Keratinocyte (primary cell): ENCODE data around the gene SUGCT. TPM values are rescaled to one million over a fixed set of nuclear protein-coding genes. Genes with fewer than 3 reads are reported as not detected.

ENCODE experiments used
- DNase-seq: peaks from one replicate; pipeline ENCODE4 v3.0.0-alpha.2; 2011; ENCODE audit warnings: low read depth, missing footprints, low spot score
- FAIRE-seq: peaks from 2 replicates; lab custom pipeline; 2011; peaks lifted over from hg19 to GRCh38; lab: Jason Lieb, UNC
- H2AFZ ChIP-seq: 2 replicates; pipeline ENCODE4 v1.6.0; 2012; ENCODE audit warnings: low read length, control low read depth, inconsistent platforms; ENCODE audit not compliant: control insufficient read depth
- H3K27ac ChIP-seq: 2 replicates; pipeline ENCODE4 v1.5.1; 2011; ENCODE audit warnings: low read length; ENCODE audit not compliant: control insufficient read depth, insufficient read depth
- H3K27me3 ChIP-seq: 3 replicates; pipeline ENCODE4 v1.6.0; 2011; ENCODE audit warnings: low read length; ENCODE audit not compliant: control insufficient read depth, insufficient read depth; ENCODE audit errors: extremely low read depth
- H3K36me3 ChIP-seq, 2 experiments: 2 replicates in 1 of 2; 3 replicates in 1 of 2; pipeline ENCODE4 v1.5.1; 2011; ENCODE audit warnings: low read length in 2 of 2, mild to moderate bottlenecking in 1 of 2; ENCODE audit not compliant: control insufficient read depth in 2 of 2, insufficient read depth in 2 of 2; ENCODE audit errors: extremely low read depth in 1 of 2
- H3K4me1 ChIP-seq: 3 replicates; pipeline ENCODE4 v1.5.1; 2011; ENCODE audit warnings: low read length; ENCODE audit not compliant: control insufficient read depth, insufficient read depth; ENCODE audit errors: extremely low read depth
- H3K4me2 ChIP-seq: 3 replicates; pipeline ENCODE4 v1.6.0; 2011; ENCODE audit warnings: low read depth, low read length; ENCODE audit not compliant: control insufficient read depth, insufficient read depth; ENCODE audit errors: extremely low read depth
- H3K4me3 ChIP-seq, 3 experiments: fragments of 200-600 bp in 1 of 3; sonication (generic) in 1 of 3; 2 replicates in 2 of 3; 3 replicates in 1 of 3; pipeline ENCODE4 v1.5.1; 2011 to 2016; ENCODE audit warnings: low read length in 3 of 3, mild to moderate bottlenecking in 3 of 3, control low read depth in 2 of 3, inconsistent platforms in 1 of 3, low read depth in 1 of 3, mixed read lengths in 1 of 3, mixed run types in 1 of 3, moderate library complexity in 1 of 3; ENCODE audit not compliant: control insufficient read depth in 2 of 3, insufficient read depth in 2 of 3; ENCODE audit errors: extremely low read depth in 1 of 3
- H3K79me2 ChIP-seq: 2 replicates; pipeline ENCODE4 v1.6.0; 2012; ENCODE audit warnings: low read length; ENCODE audit not compliant: control insufficient read depth, insufficient read depth
- H3K9ac ChIP-seq: 3 replicates; pipeline ENCODE4 v1.6.0; 2011; ENCODE audit warnings: low read length; ENCODE audit not compliant: control insufficient read depth, insufficient read depth; ENCODE audit errors: extremely low read depth
- H3K9me1 ChIP-seq: 3 replicates; pipeline ENCODE4 v1.6.0; 2011; ENCODE audit warnings: low read length; ENCODE audit not compliant: control insufficient read depth, insufficient read depth; ENCODE audit errors: extremely low read depth
- H3K9me3 ChIP-seq: 2 replicates; pipeline ENCODE4 v1.5.1; 2012; ENCODE audit warnings: low read depth, low read length; ENCODE audit not compliant: control insufficient read depth
- H4K20me1 ChIP-seq: 3 replicates; pipeline ENCODE4 v1.6.0; 2011; ENCODE audit warnings: low read length; ENCODE audit not compliant: control insufficient read depth, insufficient read depth; ENCODE audit errors: extremely low read depth
- EZH2 ChIP-seq: IDR thresholded peaks from one replicate; pipeline ENCODE4 v1.6.1; 2012; ENCODE audit warnings: inconsistent platforms, mild to moderate bottlenecking, low read length, moderate library complexity
- dilution Hi-C: fragments of 300-500 bp; cut with MboI; formaldehyde crosslinking; loops from one replicate; pipeline ENCODE4 v1.7.0; 2020; ENCODE audit warnings: low sequenced_read_pairs; ENCODE audit not compliant: extremely low pct_ligation_motif_present
- polyA plus RNA-seq, 5 experiments: library from polyadenylated mRNA; depleted of rRNA in 3 of 5; stranded (reverse) in 3 of 5; stranded (forward) in 1 of 5; unstranded in 1 of 5; fragments of >200 nt; gene quantifications; 1 replicate in 1 of 5; 2 replicates in 3 of 5; 3 replicates in 1 of 5; pipeline versions ENCODE4 v1.2.1 to v1.2.3, GENCODE V29; 2011 to 2012; ENCODE audit warnings: missing spikeins in 2 of 5, low read depth in 1 of 5, low replicate concordance in 1 of 5
- TF ChIP-seq, protein P1 (sequence below), 3 experiments: IDR thresholded peaks in 1 of 3; conservative IDR thresholded peaks in 1 of 3; optimal IDR thresholded peaks in 1 of 3; 2 replicates in 2 of 3; 3 replicates in 1 of 3; pipeline versions ENCODE3 to v1.5.1; 2011; ENCODE audit warnings: low read length in 3 of 3, mild to moderate bottlenecking in 3 of 3, moderate library complexity in 2 of 3, control low read depth in 1 of 3, inconsistent platforms in 1 of 3; ENCODE audit not compliant: insufficient read depth in 2 of 3; ENCODE audit errors: extremely low read depth in 1 of 3

Gene SUGCT
- polyA plus RNA-seq, 1 donor (not counting 4 experiments of a cell fraction or from before 2014, with no cell fraction given) = 134 TPM

DNA sequence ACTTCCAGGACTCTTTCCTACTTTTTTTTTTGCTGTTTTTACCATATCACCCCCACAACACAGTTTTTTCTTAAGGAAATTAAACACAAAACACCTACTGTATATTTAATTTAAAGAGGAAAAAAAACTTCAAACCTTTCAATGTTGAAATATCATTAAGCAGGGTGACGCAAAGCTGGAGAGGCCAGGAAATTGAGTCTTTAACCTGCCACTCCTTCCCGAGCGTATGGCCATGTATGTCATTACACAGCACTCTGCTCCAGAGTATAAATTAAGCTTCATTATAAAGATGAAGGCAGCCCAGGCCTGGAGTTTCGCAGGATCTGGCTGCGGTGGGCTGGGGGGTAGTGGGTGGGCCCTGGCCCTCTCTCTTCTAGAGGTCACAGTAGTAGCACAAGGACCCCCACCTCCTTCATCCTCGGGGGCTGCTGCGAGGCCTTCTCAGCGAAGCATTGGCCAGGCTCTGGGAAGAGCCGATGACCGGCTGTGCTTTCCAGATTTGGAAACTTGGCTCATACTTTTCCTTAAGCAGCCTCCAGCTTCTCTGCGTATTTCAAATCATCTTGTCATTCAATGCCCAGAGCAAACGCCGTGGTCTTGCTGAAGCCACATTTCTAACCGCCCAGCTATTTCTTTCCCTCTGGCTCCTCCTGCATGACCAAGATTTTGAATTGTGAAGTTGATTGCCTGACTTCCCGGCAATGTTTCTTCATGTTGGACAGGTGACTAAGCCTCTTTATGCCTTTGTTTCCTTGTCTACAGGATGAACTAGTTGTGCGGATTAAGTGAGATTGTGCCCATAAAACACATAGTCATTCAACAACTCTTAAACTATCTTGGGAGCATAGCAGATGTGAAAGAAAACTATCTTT lies 765.1 kb downstream of the SUGCT start:
- peak overlapping the region; percentile 14 to 29 (median 15) for H3K4me3 ChIP-seq
- no peaks in the 10 kb centered on the region for H3K27me3 ChIP-seq
- TF ChIP-seq, protein P1, sequence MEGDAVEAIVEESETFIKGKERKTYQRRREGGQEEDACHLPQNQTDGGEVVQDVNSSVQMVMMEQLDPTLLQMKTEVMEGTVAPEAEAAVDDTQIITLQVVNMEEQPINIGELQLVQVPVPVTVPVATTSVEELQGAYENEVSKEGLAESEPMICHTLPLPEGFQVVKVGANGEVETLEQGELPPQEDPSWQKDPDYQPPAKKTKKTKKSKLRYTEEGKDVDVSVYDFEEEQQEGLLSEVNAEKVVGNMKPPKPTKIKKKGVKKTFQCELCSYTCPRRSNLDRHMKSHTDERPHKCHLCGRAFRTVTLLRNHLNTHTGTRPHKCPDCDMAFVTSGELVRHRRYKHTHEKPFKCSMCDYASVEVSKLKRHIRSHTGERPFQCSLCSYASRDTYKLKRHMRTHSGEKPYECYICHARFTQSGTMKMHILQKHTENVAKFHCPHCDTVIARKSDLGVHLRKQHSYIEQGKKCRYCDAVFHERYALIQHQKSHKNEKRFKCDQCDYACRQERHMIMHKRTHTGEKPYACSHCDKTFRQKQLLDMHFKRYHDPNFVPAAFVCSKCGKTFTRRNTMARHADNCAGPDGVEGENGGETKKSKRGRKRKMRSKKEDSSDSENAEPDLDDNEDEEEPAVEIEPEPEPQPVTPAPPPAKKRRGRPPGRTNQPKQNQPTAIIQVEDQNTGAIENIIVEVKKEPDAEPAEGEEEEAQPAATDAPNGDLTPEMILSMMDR (optimal IDR thresholded peaks at IDR 0.05 in 1 of 3, IDR thresholded peaks at IDR 0.05 in 1 of 3, conservative IDR thresholded peaks at IDR 0.05 in 1 of 3; ENCODE audit: extremely low read depth in 1 of 3, insufficient read depth in 2 of 3, low read length in 3 of 3) = peak in 1 of 3 experiments; percentile 6
- no peak for TF ChIP-seq EZH2
- H3K79me2 ChIP-seq = no peaks in the 10 kb centered on the region
- dilution Hi-C loops = no loop called here
- H3K36me3 ChIP-seq = no peaks in the 10 kb centered on the region
- H2AFZ ChIP-seq = no peak overlapping the region
- H3K9me3 ChIP-seq = peaks cover 2% of the 10 kb centered on the region
- H3K4me1 ChIP-seq = peaks cover 16% of the 10 kb centered on the region
- FAIRE-seq = peak; percentile 94
- peak; percentile 57 for DNase-seq
- H3K27ac ChIP-seq = peak overlapping the region; percentile 86
- H3K4me2 ChIP-seq = peak overlapping the region; percentile 71
- peak overlapping the region; percentile 72 for H3K9ac ChIP-seq
- H3K9me1 ChIP-seq = no peaks in the 10 kb centered on the region
- H4K20me1 ChIP-seq = no peaks in the 10 kb centered on the region

DNA sequence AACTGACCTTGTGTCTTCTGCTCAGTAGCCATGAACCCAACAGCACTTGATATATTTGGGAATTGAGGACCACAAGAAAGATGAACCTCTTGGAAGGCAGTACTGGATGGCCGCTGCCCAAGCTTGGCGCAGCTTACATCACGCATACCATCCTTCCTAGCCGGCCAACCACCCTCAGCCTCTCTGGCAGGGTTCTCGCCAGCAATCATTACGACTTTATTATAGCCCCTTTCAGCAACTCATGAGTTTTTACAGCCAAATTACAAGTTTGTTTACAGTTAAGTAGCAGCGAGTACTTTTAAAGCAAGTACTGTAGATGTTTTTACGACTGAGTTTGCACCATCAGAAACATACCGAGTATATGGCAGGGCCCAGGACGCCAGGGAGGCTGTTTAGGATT lies 769.1 kb downstream of the SUGCT start:
- H3K9ac ChIP-seq = no peak overlapping the region
- no peak overlapping the region for H3K4me3 ChIP-seq
- dilution Hi-C loops = no loop called here
- DNase-seq = no peak
- H3K79me2 ChIP-seq = no peaks in the 10 kb centered on the region
- TF ChIP-seq, protein P1 (optimal IDR thresholded peaks at IDR 0.05 in 1 of 3, IDR thresholded peaks at IDR 0.05 in 1 of 3, conservative IDR thresholded peaks at IDR 0.05 in 1 of 3; ENCODE audit: extremely low read depth in 1 of 3, insufficient read depth in 2 of 3, low read length in 3 of 3) = no peak
- TF ChIP-seq EZH2 = no peak
- no peaks in the 10 kb centered on the region for H3K9me1 ChIP-seq
- no peak overlapping the region for H2AFZ ChIP-seq
- H3K27ac ChIP-seq = no peak overlapping the region
- peaks cover 13% of the 10 kb centered on the region for H3K4me1 ChIP-seq
- H4K20me1 ChIP-seq = no peaks in the 10 kb centered on the region
- H3K27me3 ChIP-seq = no peaks in the 10 kb centered on the region
- FAIRE-seq = no peak
- H3K4me2 ChIP-seq = no peak overlapping the region
- H3K36me3 ChIP-seq = no peaks in the 10 kb centered on the region
- no peaks in the 10 kb centered on the region for H3K9me3 ChIP-seq
